Heart right ventricle (tissue), 16 donors: ENCODE data around the gene MFF. TPM values are rescaled to one million over a fixed set of nuclear protein-coding genes. Genes with fewer than 3 reads are reported as not detected.

Experiments used
- ATAC-seq, 8 donors: fragments of 200-7000 bp; cut with Tn5 transposase; one replicate each; pipeline ENCODE4 v1.9.1; 2020; ENCODE audit warnings: mild to moderate bottlenecking in 8 of 8, moderate library complexity in 8 of 8, moderate number of reproducible peaks in 1 of 8
- DNase-seq, 2 donors: peaks; one replicate each; pipeline ENCODE4 v3.0.0-alpha.2; 2020
- H3K27ac ChIP-seq, 10 donors: fragments of 200-600 bp; sonication (generic) in 2 of 10; one replicate each; pipeline versions ENCODE4 v1.5.0 to v1.8.0; 2020 to 2022; ENCODE audit warnings: mild to moderate bottlenecking in 3 of 10
- H3K27me3 ChIP-seq, 7 donors: fragments of 200-600 bp; one replicate each; pipeline ENCODE4 v1.8.0; 2021 to 2022; ENCODE audit warnings: mild to moderate bottlenecking in 2 of 7
- H3K36me3 ChIP-seq, 9 donors: fragments of 200-600 bp; sonication (generic) in 1 of 9; one replicate each; pipeline versions ENCODE4 v1.5.0 to v1.8.0; 2020 to 2022; ENCODE audit warnings: mild to moderate bottlenecking in 2 of 9
- H3K4me1 ChIP-seq, 9 donors: fragments of 200-600 bp; sonication (generic) in 1 of 9; one replicate each; pipeline versions ENCODE4 v1.5.0 to v1.8.0; 2020 to 2022; ENCODE audit warnings: mild to moderate bottlenecking in 4 of 9
- H3K4me3 ChIP-seq, 10 donors: fragments of 200-600 bp; sonication (generic) in 2 of 10; one replicate each; pipeline versions ENCODE4 v1.5.0 to v1.8.0; 2020 to 2022; ENCODE audit warnings: mild to moderate bottlenecking in 7 of 10, moderate library complexity in 2 of 10
- H3K9me3 ChIP-seq, 11 donors: fragments of 200-600 bp in 10 of 11; sonication (generic) in 2 of 11; one replicate each; pipeline versions ENCODE4 v1.5.0 to v1.8.0; 2013 to 2022; ENCODE audit warnings: mild to moderate bottlenecking in 2 of 11, control low read depth in 1 of 11, moderate library complexity in 1 of 11
- WGBS, 2 donors: extraction: QIAGEN DNeasy Blood & Tissue Kit; methylation state at CpG; one replicate each; pipeline ENCODE4 v1.1.7; 2013; ENCODE audit warnings: inconsistent platforms in 1 of 2; 5-methylcytosine and 5-hydroxymethylcytosine counted together
- intact Hi-C, 10 donors: fragments of 100-400 bp; cut with DNase I; formaldehyde crosslinking; loops; one replicate each; pipeline versions ENCODE4 v1.11.1 to v1.14.2; 2022
- polyA plus RNA-seq, 2 donors: library from polyadenylated mRNA; stranded (reverse); fragments of 200-250 nt; gene quantifications; one replicate each; pipeline ENCODE4 v1.2.3, GENCODE V29; 2013
- total RNA-seq, 10 donors: library from RNA; stranded (reverse); fragmentation: NEBNext Ultra II Directional in 3 of 10; extraction: Animal tissue kit (Norgen Biotek cat#: 25700) in 3 of 10; gene quantifications; one replicate each; pipeline versions ENCODE4 v1.2.1 to v1.2.4, GENCODE V29; 2021 to 2023
- TF ChIP-seq, protein P1 (sequence below), 9 donors: fragments of 200-600 bp; sonication (generic) in 2 of 9; IDR thresholded peaks; one replicate each; pipeline versions ENCODE4 v1.5.0 to v1.8.0; 2021 to 2022; ENCODE audit warnings: antibody characterized with exemption in 9 of 9, mild to moderate bottlenecking in 5 of 9, moderate library complexity in 1 of 9
- donor health status: Arrhythmogenic right ventricular cardiomyopathy.
- donor health status: ischemic (EF 13 %, LVEDD 7.1; RV severe dilation, severe dysfunction).
- donor health status: healthy with polysubstance abuse.
- donor health status: DM: no; HTN: yes; CAD: no.
- donor health status: DM: no; HTN: no; CAD: no.
- donor health status: ischemic (EF 25% LVEDD 6.9; RV normal size, moderate dysfunction).
- donor health status: ischemic (EF 25% LVEDD 5.7; RV mildly dilated, moderate dysfunction).
- donor health status: healthy.
- donor health status: DM: yes; HTN: yes; CAD: no.
- donor health status: Ischemic cardiomyopathy.
- donor health status: ischemic (EF 35%, LVEDD 5.7; RV mildly dilated, moderate dysfunction).
- donor health status: nonischemic (EF 11% LVEDD 7.7; RV severe dilation, severe dysfunction).
- donor health status: DM: yes; HTN: yes; CAD: no.
- donor health status: PGD.
- donor health status: ischemic (EF 29% LVEDD 5.4; RV normal size, mild dysfunction).
- donor health status: nonischemic (EF 23%, LVEDD 6.1; RV moderate dilation, normal function).

Gene MFF
- total and polyA plus RNA-seq, 12 donors: 58.4 to 102 (median 77.7) TPM

DNA sequence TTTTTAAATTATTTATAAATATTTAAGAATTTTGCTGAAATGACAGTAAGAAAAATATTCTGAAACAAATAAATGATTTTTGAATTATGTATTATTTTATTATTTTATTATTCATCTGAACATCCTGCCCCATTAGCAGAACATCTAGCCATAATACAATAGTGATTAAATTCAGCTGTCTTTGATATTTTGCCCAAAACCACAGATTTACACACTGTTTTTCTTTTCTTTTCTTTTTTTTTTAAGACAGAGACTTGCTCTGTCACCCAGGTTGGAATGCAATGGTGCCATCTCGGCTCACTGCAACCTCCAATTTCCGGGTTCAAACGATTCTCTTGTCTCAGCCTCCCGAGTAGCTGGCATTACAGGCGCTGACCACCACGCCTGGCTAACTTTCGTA, 64.6 kb downstream of the MFF start:
- H3K4me3 ChIP-seq: no peak overlapping the region
- peak overlapping the region in 1 of 10 donors; percentile 75 for H3K27ac ChIP-seq
- intact Hi-C loops: no loop called here

GRCh38 chr2:227390468-227391256, 65.6 kb downstream of the MFF start:
- H3K36me3 ChIP-seq: no peaks in the 10 kb centered on the region
- H3K27ac ChIP-seq: no peak overlapping the region
- peaks cover 0 to 3% (median 0%) of the 10 kb centered on the region in 9 donors for H3K4me1 ChIP-seq
- 82 to 84% methylated on average over 17 of the region's 17 CpGs for WGBS, 2 donors
- no peak for DNase-seq
- intact Hi-C loops: no loop called here
- H3K4me3 ChIP-seq: no peak overlapping the region
- no peak for ATAC-seq
- H3K9me3 ChIP-seq: peaks cover 0 to 7% (median 0%) of the 10 kb centered on the region in 11 donors
- TF ChIP-seq, protein P1, sequence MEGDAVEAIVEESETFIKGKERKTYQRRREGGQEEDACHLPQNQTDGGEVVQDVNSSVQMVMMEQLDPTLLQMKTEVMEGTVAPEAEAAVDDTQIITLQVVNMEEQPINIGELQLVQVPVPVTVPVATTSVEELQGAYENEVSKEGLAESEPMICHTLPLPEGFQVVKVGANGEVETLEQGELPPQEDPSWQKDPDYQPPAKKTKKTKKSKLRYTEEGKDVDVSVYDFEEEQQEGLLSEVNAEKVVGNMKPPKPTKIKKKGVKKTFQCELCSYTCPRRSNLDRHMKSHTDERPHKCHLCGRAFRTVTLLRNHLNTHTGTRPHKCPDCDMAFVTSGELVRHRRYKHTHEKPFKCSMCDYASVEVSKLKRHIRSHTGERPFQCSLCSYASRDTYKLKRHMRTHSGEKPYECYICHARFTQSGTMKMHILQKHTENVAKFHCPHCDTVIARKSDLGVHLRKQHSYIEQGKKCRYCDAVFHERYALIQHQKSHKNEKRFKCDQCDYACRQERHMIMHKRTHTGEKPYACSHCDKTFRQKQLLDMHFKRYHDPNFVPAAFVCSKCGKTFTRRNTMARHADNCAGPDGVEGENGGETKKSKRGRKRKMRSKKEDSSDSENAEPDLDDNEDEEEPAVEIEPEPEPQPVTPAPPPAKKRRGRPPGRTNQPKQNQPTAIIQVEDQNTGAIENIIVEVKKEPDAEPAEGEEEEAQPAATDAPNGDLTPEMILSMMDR (IDR thresholded peaks at IDR 0.05): no peak
- H3K27me3 ChIP-seq: no peaks in the 10 kb centered on the region

More for the DNA sequence above, 64.6 kb downstream of the MFF start:
- H3K4me1 ChIP-seq: peaks cover 0 to 12% (median 0%) of the 10 kb centered on the region in 9 donors
- TF ChIP-seq, protein P1 (IDR thresholded peaks at IDR 0.05): no peak
- 93 to 97% methylated on average over 7 of the region's 7 CpGs for WGBS, 2 donors
- DNase-seq (no peak), ATAC-seq (no peak)
- H3K27me3 ChIP-seq: no peaks in the 10 kb centered on the region
- no peaks in the 10 kb centered on the region for H3K36me3 ChIP-seq
- peaks cover 0 to 7% (median 0%) of the 10 kb centered on the region in 11 donors for H3K9me3 ChIP-seq

DNA sequence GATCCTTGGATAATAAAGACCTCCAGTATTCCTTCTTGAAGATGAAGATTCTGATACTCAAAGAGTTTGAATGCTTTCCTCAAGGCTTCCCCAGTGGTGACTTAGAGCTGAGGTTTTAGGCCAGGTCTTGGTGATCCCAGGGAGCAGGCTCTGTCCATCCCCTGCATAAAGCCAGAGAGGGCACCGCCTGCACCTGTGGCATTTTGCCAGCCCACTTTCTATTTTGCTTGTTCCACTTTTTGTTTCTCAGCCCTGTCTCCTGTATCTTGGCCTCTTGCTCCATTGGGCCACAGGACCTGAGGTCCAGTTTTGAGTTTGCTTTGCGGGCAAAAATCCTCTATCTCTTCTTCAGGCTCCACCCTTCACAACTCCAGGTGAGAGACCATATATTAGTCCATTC, 69.3 kb downstream of the MFF start:
- H3K9me3 ChIP-seq: no peaks in the 10 kb centered on the region
- no peaks in the 10 kb centered on the region for H3K27me3 ChIP-seq
- no peak overlapping the region for H3K27ac ChIP-seq
- DNase-seq (no peak), ATAC-seq (no peak)
- 48 to 93% methylated on average over 2 of the region's 2 CpGs for WGBS, 2 donors
- H3K4me3 ChIP-seq: no peak overlapping the region
- TF ChIP-seq, protein P1 (IDR thresholded peaks at IDR 0.05): no peak
- H3K36me3 ChIP-seq: no peaks in the 10 kb centered on the region
- H3K4me1 ChIP-seq: peaks cover 0 to 10% (median 0%) of the 10 kb centered on the region in 9 donors
- intact Hi-C loops: no loop called here

DNA sequence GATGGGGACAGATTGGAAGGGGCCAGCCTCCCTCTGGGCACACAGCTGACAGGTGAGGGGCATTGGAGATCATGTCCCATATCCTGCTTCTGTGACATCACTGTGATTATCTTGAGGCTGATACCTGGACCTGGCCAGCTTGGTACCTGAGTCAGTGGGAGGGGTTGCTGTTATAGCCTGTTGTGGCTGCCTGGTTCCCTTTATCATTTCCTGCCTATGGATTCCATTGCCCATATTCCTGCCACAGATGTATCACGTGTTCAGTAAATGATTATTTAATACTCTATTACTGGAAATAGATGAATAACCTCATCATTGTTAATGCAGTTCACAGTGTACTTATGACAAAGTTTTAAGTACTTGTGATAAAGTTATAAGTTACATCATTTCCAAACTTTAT, 70.5 kb downstream of the MFF start:
- TF ChIP-seq, protein P1 (IDR thresholded peaks at IDR 0.05): no peak
- H3K4me1 ChIP-seq: peaks cover 0 to 10% (median 0%) of the 10 kb centered on the region in 9 donors
- DNase-seq: no peak
- no peaks in the 10 kb centered on the region for H3K27me3 ChIP-seq
- no peak overlapping the region for H3K27ac ChIP-seq
- no peak overlapping the region for H3K4me3 ChIP-seq
- no peak for ATAC-seq
- intact Hi-C loops: no loop called here
- H3K36me3 ChIP-seq: no peaks in the 10 kb centered on the region
- H3K9me3 ChIP-seq: no peaks in the 10 kb centered on the region
- WGBS, 2 donors: 72 to 74% methylated on average over 1 of the region's 1 CpG
